GM21576 (cell line): ENCODE measurements around the gene CDK14.

ENCODE experiments used
- ATAC-seq: cut with Tn5 transposase; IDR thresholded peaks from one replicate; pipeline ENCODE4 v1.9.1; 2021; ENCODE audit warnings: mild to moderate bottlenecking, moderate library complexity; ENCODE audit not compliant: unreplicated experiment

CDK14 gene

GRCh38 chr7:90595801-90596670 lies at the start of gene CDK14:
CDK14 (plus strand) TSS chr7:90596321; CDS start chr7:90596628, 307 bp downstream.
- ATAC-seq: peak; percentile 45

GRCh38 chr7:90551036-90551435 lies 45.1 kb upstream of the CDK14 start:
- no peak for ATAC-seq

- no peak for ATAC-seq
These were observed 43.6 kb upstream of the CDK14 start for GRCh38 chr7:90552521-90552920.

GRCh38 chr7:90560730-90561129 lies 35.4 kb upstream of the CDK14 start:
- no peak for ATAC-seq

- ATAC-seq: no peak
These were observed 32.8 kb upstream of the CDK14 start for GRCh38 chr7:90563286-90563685.

GRCh38 chr7:90564455-90564854 lies 31.7 kb upstream of the CDK14 start:
- no peak for ATAC-seq

- no peak for ATAC-seq
These were observed 27.9 kb upstream of the CDK14 start for GRCh38 chr7:90568213-90568612.

- no peak for ATAC-seq
These were observed 26.8 kb upstream of the CDK14 start for GRCh38 chr7:90569368-90569767.

GRCh38 chr7:90570373-90570959 lies 25.7 kb upstream of the CDK14 start:
- ATAC-seq: no peak

GRCh38 chr7:90574146-90574819 lies 21.8 kb upstream of the CDK14 start:
- no peak for ATAC-seq

- ATAC-seq: no peak
These were observed 21.3 kb upstream of the CDK14 start for GRCh38 chr7:90574820-90575187.

GRCh38 chr7:90579181-90579688 lies 16.9 kb upstream of the CDK14 start:
- ATAC-seq: no peak

- no peak for ATAC-seq
These were observed 16.1 kb upstream of the CDK14 start for GRCh38 chr7:90580051-90580450.

- ATAC-seq: no peak
These were observed 14.0 kb upstream of the CDK14 start for GRCh38 chr7:90582164-90582563.

- no peak for ATAC-seq
These were observed 11.7 kb upstream of the CDK14 start for GRCh38 chr7:90584378-90584777.

GRCh38 chr7:90586091-90586490 lies 10.0 kb upstream of the CDK14 start:
- ATAC-seq: no peak

GRCh38 chr7:90587766-90588165 lies 8.4 kb upstream of the CDK14 start:
- no peak for ATAC-seq

- ATAC-seq: no peak
These were observed 4.1 kb upstream of the CDK14 start for GRCh38 chr7:90592033-90592432.

- ATAC-seq: no peak
These were observed 2.9 kb upstream of the CDK14 start for GRCh38 chr7:90593205-90593604.

GRCh38 chr7:90594751-90595317 lies 1.3 kb upstream of the CDK14 start:
- no peak for ATAC-seq

- ATAC-seq: no peak
These were observed 750 bp upstream of the CDK14 start for GRCh38 chr7:90595342-90595800.
